CD4-positive, CD25-positive, alpha-beta regulatory T cell (primary cell): Measurements from ENCODE around the gene SIK3. TPM values are rescaled to one million over a fixed set of nuclear protein-coding genes. Genes with fewer than 3 reads are reported as not detected.

Source experiments
- ATAC-seq, 2 donors: fragments of 150-1000 bp; cut with Tn5 transposase; one replicate each; pipeline ENCODE4 v1.10.0; 2021; ENCODE audit warnings: low read depth in 2 of 2, moderate number of reproducible peaks in 2 of 2, moderate library complexity in 1 of 2
- DNase-seq, 3 donors: peaks; one replicate each; pipeline versions ENCODE4 v3.0.0 to v3.0.0-alpha.2; 2012 to 2022; ENCODE audit warnings: mixed read lengths in 1 of 3
- H3K27ac ChIP-seq: one replicate; pipeline ENCODE4 v1.7.0; 2013; ENCODE audit warnings: mild to moderate bottlenecking, low read length; ENCODE audit not compliant: insufficient read depth, poor library complexity, severe bottlenecking
- H3K27me3 ChIP-seq: one replicate; pipeline ENCODE4 v1.7.0; 2013; ENCODE audit warnings: low read length; ENCODE audit not compliant: control insufficient read depth, insufficient read depth
- H3K36me3 ChIP-seq: one replicate; pipeline ENCODE4 v1.7.0; 2013; ENCODE audit warnings: mild to moderate bottlenecking, low read length, moderate library complexity; ENCODE audit not compliant: control insufficient read depth, insufficient read depth
- H3K4me1 ChIP-seq: 2 replicates; pipeline ENCODE4 v1.7.0; 2013; ENCODE audit warnings: mild to moderate bottlenecking, low read length; ENCODE audit not compliant: insufficient read depth, control insufficient read depth, poor library complexity, severe bottlenecking
- H3K4me3 ChIP-seq: one replicate; pipeline ENCODE4 v1.7.0; 2013; ENCODE audit warnings: low read depth, mild to moderate bottlenecking, low read length, moderate library complexity
- H3K9me3 ChIP-seq, 2 experiments: 1 replicate in 1 of 2; 2 replicates in 1 of 2; pipeline ENCODE4 v1.7.0; 2013; ENCODE audit warnings: low read length in 2 of 2, mild to moderate bottlenecking in 1 of 2, moderate library complexity in 1 of 2; ENCODE audit not compliant: control insufficient read depth in 2 of 2
- H3K27ac Mint-ChIP-seq, 3 donors: one replicate each; pipeline ENCODE4 v1.8.0; 2020 to 2022; ENCODE audit warnings: mild to moderate bottlenecking in 3 of 3, mixed read lengths in 3 of 3, moderate library complexity in 2 of 3
- H3K27me3 Mint-ChIP-seq: one replicate; pipeline ENCODE4 v1.8.0; 2022; ENCODE audit warnings: mild to moderate bottlenecking, mixed read lengths
- H3K36me3 Mint-ChIP-seq: one replicate; pipeline ENCODE4 v1.8.0; 2020; ENCODE audit warnings: mixed read lengths
- H3K4me1 Mint-ChIP-seq, 4 donors: one replicate each; pipeline ENCODE4 v1.8.0; 2020 to 2022; ENCODE audit warnings: mixed read lengths in 4 of 4, mild to moderate bottlenecking in 1 of 4
- H3K4me3 Mint-ChIP-seq, 4 donors: one replicate each; pipeline ENCODE4 v1.8.0; 2020 to 2022; ENCODE audit warnings: mild to moderate bottlenecking in 4 of 4, mixed read lengths in 4 of 4, moderate library complexity in 3 of 4
- H3K9me3 Mint-ChIP-seq, 7 donors: one replicate each; pipeline ENCODE4 v1.8.0; 2020 to 2022; ENCODE audit warnings: mixed read lengths in 7 of 7, mild to moderate bottlenecking in 3 of 7, moderate library complexity in 2 of 7
- polyA plus RNA-seq, 4 donors: library from polyadenylated mRNA; unstranded; fragments of 300-500 nt; fragmentation: Illumina TruSeq; gene quantifications; one replicate each; pipeline ENCODE4 v1.2.3, GENCODE V29; 2021
- total RNA-seq: library from RNA; stranded (reverse); gene quantifications from one replicate; pipeline ENCODE4 v1.2.3, GENCODE V29; 2022

SIK3 gene
- total and polyA plus RNA-seq, 5 donors from 2014 or later, result 7.0 to 55.2 (median 9.4) TPM

GRCh38 chr11:116828632-116829524, 269.4 kb downstream of the SIK3 start:
- Mint-ChIP-seq H3K27ac (no peak overlapping the region), H3K36me3 (no peaks in the 10 kb centered on the region), H3K9me3 (no peaks in the 10 kb centered on the region), H3K27me3 (no peaks in the 10 kb centered on the region), H3K4me3 (no peak overlapping the region), H3K4me1 (no peaks in the 10 kb centered on the region)
- ATAC-seq, result no peak
- Histone ChIP-seq H3K27me3 (no peaks in the 10 kb centered on the region), H3K4me3 (no peak overlapping the region), H3K27ac (no peak overlapping the region), H3K4me1 (no peaks in the 10 kb centered on the region), H3K9me3 (no peaks in the 10 kb centered on the region), H3K36me3 (no peaks in the 10 kb centered on the region)
- no peak for DNase-seq

- H3K27ac ChIP-seq, result no peak overlapping the region
- ATAC-seq (no peak), DNase-seq (no peak)
- Mint-ChIP-seq H3K9me3 (no peaks in the 10 kb centered on the region), H3K36me3 (no peaks in the 10 kb centered on the region), H3K27me3 (no peaks in the 10 kb centered on the region), H3K4me3 (no peak overlapping the region), H3K27ac (peak overlapping the region in 1 of 3 donors; percentile 67), H3K4me1 (no peaks in the 10 kb centered on the region)
- H3K9me3 ChIP-seq, result no peaks in the 10 kb centered on the region
- no peaks in the 10 kb centered on the region for H3K36me3 ChIP-seq
- no peaks in the 10 kb centered on the region for H3K27me3 ChIP-seq
- no peak overlapping the region for H3K4me3 ChIP-seq
- H3K4me1 ChIP-seq, result no peaks in the 10 kb centered on the region
These were observed 270.8 kb downstream of the SIK3 start for GRCh38 chr11:116827461-116827860.

GRCh38 chr11:116826751-116827431, 271.3 kb downstream of the SIK3 start:
- no peaks in the 10 kb centered on the region for H3K9me3 ChIP-seq
- Mint-ChIP-seq H3K27me3 (no peaks in the 10 kb centered on the region), H3K4me3 (no peak overlapping the region), H3K36me3 (no peaks in the 10 kb centered on the region), H3K27ac (no peak overlapping the region), H3K9me3 (no peaks in the 10 kb centered on the region), H3K4me1 (no peaks in the 10 kb centered on the region)
- ATAC-seq, result no peak
- no peak for DNase-seq
- H3K27me3 ChIP-seq, result no peaks in the 10 kb centered on the region
- H3K4me3 ChIP-seq, result no peak overlapping the region
- no peaks in the 10 kb centered on the region for H3K36me3 ChIP-seq
- no peak overlapping the region for H3K27ac ChIP-seq
- H3K4me1 ChIP-seq, result no peaks in the 10 kb centered on the region

GRCh38 chr11:116825854-116826750, 272.1 kb downstream of the SIK3 start:
- no peaks in the 10 kb centered on the region for H3K27me3 ChIP-seq
- H3K36me3 Mint-ChIP-seq, result no peaks in the 10 kb centered on the region
- H3K27me3 Mint-ChIP-seq, result no peaks in the 10 kb centered on the region
- no peaks in the 10 kb centered on the region for H3K9me3 ChIP-seq
- H3K4me1 Mint-ChIP-seq, result no peaks in the 10 kb centered on the region
- H3K27ac Mint-ChIP-seq, result no peak overlapping the region
- ATAC-seq (no peak), DNase-seq (no peak)
- no peaks in the 10 kb centered on the region for H3K4me1 ChIP-seq
- H3K27ac ChIP-seq, result no peak overlapping the region
- no peaks in the 10 kb centered on the region for H3K36me3 ChIP-seq
- H3K4me3 Mint-ChIP-seq, result no peak overlapping the region
- H3K9me3 Mint-ChIP-seq, result no peaks in the 10 kb centered on the region
- H3K4me3 ChIP-seq, result no peak overlapping the region

- Mint-ChIP-seq H3K9me3 (no peaks in the 10 kb centered on the region), H3K27me3 (no peaks in the 10 kb centered on the region), H3K27ac (no peak overlapping the region), H3K36me3 (no peaks in the 10 kb centered on the region), H3K4me1 (no peaks in the 10 kb centered on the region), H3K4me3 (no peak overlapping the region)
- Histone ChIP-seq H3K27me3 (no peaks in the 10 kb centered on the region), H3K9me3 (no peaks in the 10 kb centered on the region), H3K4me1 (no peaks in the 10 kb centered on the region), H3K4me3 (no peak overlapping the region), H3K36me3 (no peaks in the 10 kb centered on the region), H3K27ac (no peak overlapping the region)
- ATAC-seq (no peak), DNase-seq (no peak)
These were observed 272.8 kb downstream of the SIK3 start for GRCh38 chr11:116825434-116825833.

- no peaks in the 10 kb centered on the region for H3K36me3 ChIP-seq
- no peak within 1 kb of the TSS for H3K4me3 ChIP-seq
- H3K27ac ChIP-seq, result no peak within 1 kb of the TSS
- Mint-ChIP-seq H3K36me3 (no peaks in the 10 kb centered on the region), H3K4me3 (no peak within 1 kb of the TSS), H3K27me3 (no peaks in the 10 kb centered on the region), H3K9me3 (no peaks in the 10 kb centered on the region), H3K27ac (peak within 1 kb of the TSS in 1 of 3 donors; percentile 17), H3K4me1 (no peaks in the 10 kb centered on the region)
- DNase-seq (no peak), ATAC-seq (no peak)
- H3K9me3 ChIP-seq, result no peaks in the 10 kb centered on the region
- no peaks in the 10 kb centered on the region for H3K4me1 ChIP-seq
- H3K27me3 ChIP-seq, result no peaks in the 10 kb centered on the region
These were observed 275.0 kb downstream of the SIK3 start, which contains the start of gene APOA4 for GRCh38 chr11:116823031-116823843. Gene APOA4 (minus strand): TSS chr11:116823304. CDS start chr11:116823191, 113 bp downstream.

- no peak for ATAC-seq
- H3K27ac Mint-ChIP-seq, result no peak overlapping the region
- no peak overlapping the region for H3K27ac ChIP-seq
- H3K9me3 ChIP-seq, result no peaks in the 10 kb centered on the region
- no peaks in the 10 kb centered on the region for H3K9me3 Mint-ChIP-seq
- H3K4me1 Mint-ChIP-seq, result no peaks in the 10 kb centered on the region
- no peaks in the 10 kb centered on the region for H3K4me1 ChIP-seq
- no peaks in the 10 kb centered on the region for H3K36me3 Mint-ChIP-seq
- no peaks in the 10 kb centered on the region for H3K36me3 ChIP-seq
- H3K27me3 ChIP-seq, result no peaks in the 10 kb centered on the region
- no peak overlapping the region for H3K4me3 ChIP-seq
- H3K27me3 Mint-ChIP-seq, result no peaks in the 10 kb centered on the region
- no peak for DNase-seq
- H3K4me3 Mint-ChIP-seq, result no peak overlapping the region
These were observed 275.7 kb downstream of the SIK3 start for GRCh38 chr11:116822575-116822974.
